Esophagus squamous epithelium (tissue), 4 donors: ENCODE measurements around the gene WNT9A.

Experiments
- POLR2A ChIP-seq, 4 donors: fragments of 450-650 bp; IDR thresholded peaks; one replicate each; pipeline ENCODE4 v1.6.1; 2017; ENCODE audit warnings: antibody characterized with exemption in 4 of 4, mild to moderate bottlenecking in 4 of 4, moderate library complexity in 3 of 4
- TF ChIP-seq, protein P1 (sequence below), 6 experiments: fragments of 450-650 bp in 4 of 6; fragments of 200-600 bp in 2 of 6; sonication (generic) in 2 of 6; IDR thresholded peaks; one replicate each; pipeline ENCODE4 v1.5.1; 2016 to 2019; ENCODE audit warnings: antibody characterized with exemption in 6 of 6, mild to moderate bottlenecking in 4 of 6, moderate library complexity in 4 of 6

DNA sequence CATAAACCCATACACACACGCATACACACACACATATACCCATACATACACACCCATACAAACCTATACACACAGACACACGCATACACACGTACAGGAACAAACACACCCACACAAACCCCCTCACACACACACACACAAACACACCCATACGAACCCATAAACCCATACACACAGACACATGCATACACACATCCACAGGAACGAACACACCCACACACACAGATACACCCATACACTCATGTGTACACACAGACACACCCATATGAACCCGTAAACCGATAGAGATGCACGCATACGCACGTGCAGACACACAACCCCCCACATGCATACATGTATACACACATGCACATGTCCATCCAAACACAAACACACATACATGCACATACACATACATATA is 9.5 kb downstream of the WNT9A start:
- TF ChIP-seq, protein P1, sequence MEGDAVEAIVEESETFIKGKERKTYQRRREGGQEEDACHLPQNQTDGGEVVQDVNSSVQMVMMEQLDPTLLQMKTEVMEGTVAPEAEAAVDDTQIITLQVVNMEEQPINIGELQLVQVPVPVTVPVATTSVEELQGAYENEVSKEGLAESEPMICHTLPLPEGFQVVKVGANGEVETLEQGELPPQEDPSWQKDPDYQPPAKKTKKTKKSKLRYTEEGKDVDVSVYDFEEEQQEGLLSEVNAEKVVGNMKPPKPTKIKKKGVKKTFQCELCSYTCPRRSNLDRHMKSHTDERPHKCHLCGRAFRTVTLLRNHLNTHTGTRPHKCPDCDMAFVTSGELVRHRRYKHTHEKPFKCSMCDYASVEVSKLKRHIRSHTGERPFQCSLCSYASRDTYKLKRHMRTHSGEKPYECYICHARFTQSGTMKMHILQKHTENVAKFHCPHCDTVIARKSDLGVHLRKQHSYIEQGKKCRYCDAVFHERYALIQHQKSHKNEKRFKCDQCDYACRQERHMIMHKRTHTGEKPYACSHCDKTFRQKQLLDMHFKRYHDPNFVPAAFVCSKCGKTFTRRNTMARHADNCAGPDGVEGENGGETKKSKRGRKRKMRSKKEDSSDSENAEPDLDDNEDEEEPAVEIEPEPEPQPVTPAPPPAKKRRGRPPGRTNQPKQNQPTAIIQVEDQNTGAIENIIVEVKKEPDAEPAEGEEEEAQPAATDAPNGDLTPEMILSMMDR (IDR thresholded peaks at IDR 0.05), result no peak
- no peak for TF ChIP-seq POLR2A (IDR thresholded peaks at IDR 0.05)
